Renal cortical epithelial cell (primary cell): Measurements from ENCODE around the gene MRPL33. TPM values are rescaled to one million over a fixed set of nuclear protein-coding genes. Genes with fewer than 3 reads are reported as not detected.
A peak's percentile ranks its signal among the peaks of the same experiment; 100 is the strongest.
"Not testable (repeated sequence)": the region's sequence is repeated elsewhere in the genome, so short reads cannot be mapped to it uniquely, and the experiment has no call there.

ENCODE experiments used
- DNase-seq: peaks from one replicate; pipeline ENCODE4 v3.0.0-alpha.2; 2011; ENCODE audit warnings: low read depth
- total RNA-seq: library from RNA; depleted of rRNA; stranded (reverse); fragments of >200 nt; gene quantifications from 2 replicates; pipeline ENCODE4 v1.2.3, GENCODE V29; 2014

The MRPL33 gene
- total RNA-seq, 1 donor from 2014 or later = 225 TPM

- no peak for DNase-seq
Measured at GRCh38 chr2:27741673-27742072, 29.8 kb upstream of the MRPL33 start.

- no peak for DNase-seq
Measured at GRCh38 chr2:27742571-27742970, 28.9 kb upstream of the MRPL33 start.

GRCh38 chr2:27745494-27745893 lies 26.0 kb upstream of the MRPL33 start:
- not testable (repeated sequence) for DNase-seq

GRCh38 chr2:27746325-27746724 lies 25.2 kb upstream of the MRPL33 start:
- no peak for DNase-seq

- DNase-seq = no peak
Measured at GRCh38 chr2:27747827-27748352, 23.6 kb upstream of the MRPL33 start.

- DNase-seq = not testable (repeated sequence)
Measured at GRCh38 chr2:27748803-27749554, 22.5 kb upstream of the MRPL33 start.

GRCh38 chr2:27751377-27751776 lies 20.1 kb upstream of the MRPL33 start:
- no peak for DNase-seq

- peak; percentile 82 for DNase-seq
Measured at GRCh38 chr2:27752551-27753237, 18.8 kb upstream of the MRPL33 start.

- peak; percentile 75 for DNase-seq
Measured at GRCh38 chr2:27754138-27754588, 17.4 kb upstream of the MRPL33 start.

GRCh38 chr2:27754831-27755230 lies 16.7 kb upstream of the MRPL33 start:
- no peak for DNase-seq

- DNase-seq = no peak
Measured at GRCh38 chr2:27756091-27756490, 15.4 kb upstream of the MRPL33 start.

- no peak for DNase-seq
Measured at GRCh38 chr2:27756544-27757498, 14.7 kb upstream of the MRPL33 start.

- peak; percentile 79 for DNase-seq
Measured at GRCh38 chr2:27762951-27763906, 8.3 kb upstream of the MRPL33 start.

- DNase-seq = no peak
Measured at GRCh38 chr2:27763907-27764267, 7.6 kb upstream of the MRPL33 start.

- not testable (repeated sequence) for DNase-seq
Measured at GRCh38 chr2:27764526-27764925, 7.0 kb upstream of the MRPL33 start.

- DNase-seq = peak; percentile 83
Measured at GRCh38 chr2:27765621-27766286, 5.8 kb upstream of the MRPL33 start.

- DNase-seq = no peak
Measured at GRCh38 chr2:27766287-27766661, 5.2 kb upstream of the MRPL33 start.

- DNase-seq = no peak
Measured at GRCh38 chr2:27771202-27771547, 344 bp upstream of the MRPL33 start.

GRCh38 chr2:27772804-27773203 lies 1.3 kb downstream of the MRPL33 start:
- no peak for DNase-seq

- DNase-seq = peak; percentile 64
Measured at GRCh38 chr2:27773959-27774358, 2.4 kb downstream of the MRPL33 start.
